Measurements from ENCODE around the gene MAPKAP1. TPM values are rescaled to one million over a fixed set of nuclear protein-coding genes. Genes with fewer than 3 reads are reported as not detected.

MAPKAP1 gene
- total RNA-seq, 2 experiments from 2014 or later: 66.2 to 78.8 TPM

GRCh38 chr9:125396799-125397198, 310.2 kb downstream of the MAPKAP1 start:
- BruUV-seq (replicated peaks): no TSS peak
- intact Hi-C loops (cut with micrococcal nuclease; ENCODE audit: unreplicated experiment): no loop called here
- TF ChIP-seq EZH2phosphoT487 (IDR thresholded peaks at IDR 0.05; ENCODE audit: borderline replicate concordance, low read depth, low read length): no peak
- TF ChIP-seq CTCF (conservative IDR thresholded peaks at IDR 0.05; ENCODE audit: low read length): no peak
- no peak overlapping the region for H3K27ac ChIP-seq (ENCODE audit: low read depth, low read length, poor library complexity, severe bottlenecking)
- H3K79me2 ChIP-seq (ENCODE audit: insufficient read depth, low read depth, low read length): no peaks in the 10 kb centered on the region
- H3K4me2 ChIP-seq (ENCODE audit: low read length): no peak overlapping the region
- H3K4me1 ChIP-seq (ENCODE audit: insufficient read depth, low read length, poor library complexity, severe bottlenecking): no peaks in the 10 kb centered on the region
- H3K9me3 ChIP-seq (ENCODE audit: low read length): no peaks in the 10 kb centered on the region
- DNase-seq (ENCODE audit: low spot score): no peak
- H3K4me3 ChIP-seq (ENCODE audit: low read depth, low read length, poor library complexity, severe bottlenecking): no peak overlapping the region
- no peaks in the 10 kb centered on the region for H3K9me2 ChIP-seq (ENCODE audit: insufficient read depth, low read length)
- H3K36me3 ChIP-seq (ENCODE audit: insufficient read depth, low read length): no peaks in the 10 kb centered on the region
- H2AFZ ChIP-seq (ENCODE audit: low read length): no peak overlapping the region
- no peaks in the 10 kb centered on the region for H4K20me1 ChIP-seq (ENCODE audit: insufficient read depth, low read length)
- ChIA-PET CTCF (ENCODE audit: unreplicated experiment) (no interaction called here), POLR2A (no interaction called here)

- H3K4me3 ChIP-seq (ENCODE audit: low read depth, low read length, poor library complexity, severe bottlenecking): no peak overlapping the region
- no peaks in the 10 kb centered on the region for H3K9me2 ChIP-seq (ENCODE audit: insufficient read depth, low read length)
- H3K27ac ChIP-seq (ENCODE audit: low read depth, low read length, poor library complexity, severe bottlenecking): no peak overlapping the region
- no peaks in the 10 kb centered on the region for H3K9me3 ChIP-seq (ENCODE audit: low read length)
- no peaks in the 10 kb centered on the region for H3K36me3 ChIP-seq (ENCODE audit: insufficient read depth, low read length)
- no peak overlapping the region for H3K4me2 ChIP-seq (ENCODE audit: low read length)
- no peaks in the 10 kb centered on the region for H3K79me2 ChIP-seq (ENCODE audit: insufficient read depth, low read depth, low read length)
- TF ChIP-seq EZH2phosphoT487 (IDR thresholded peaks at IDR 0.05; ENCODE audit: borderline replicate concordance, low read depth, low read length) (no peak), CTCF (conservative IDR thresholded peaks at IDR 0.05; ENCODE audit: low read length) (no peak)
- BruUV-seq (replicated peaks): no TSS peak
- ChIA-PET POLR2A (interaction anchor here (0.7 kb wide), 1 partner anchor 98 kb away, joined by 3 read pairs; no protein-coding TSS in a partner anchor), CTCF (ENCODE audit: unreplicated experiment) (no interaction called here)
- H3K4me1 ChIP-seq (ENCODE audit: insufficient read depth, low read length, poor library complexity, severe bottlenecking): no peaks in the 10 kb centered on the region
- no peaks in the 10 kb centered on the region for H4K20me1 ChIP-seq (ENCODE audit: insufficient read depth, low read length)
- intact Hi-C loops (cut with micrococcal nuclease; ENCODE audit: unreplicated experiment): no loop called here
- H2AFZ ChIP-seq (ENCODE audit: low read length): no peak overlapping the region
- no peak for DNase-seq (ENCODE audit: low spot score)
Measured at GRCh38 chr9:125393426-125393825, 313.6 kb downstream of the MAPKAP1 start.

GRCh38 chr9:125391704-125392103, 315.3 kb downstream of the MAPKAP1 start:
- intact Hi-C loops (cut with micrococcal nuclease; ENCODE audit: unreplicated experiment): no loop called here
- H3K4me1 ChIP-seq (ENCODE audit: insufficient read depth, low read length, poor library complexity, severe bottlenecking): no peaks in the 10 kb centered on the region
- H3K4me2 ChIP-seq (ENCODE audit: low read length): no peak overlapping the region
- H3K27ac ChIP-seq (ENCODE audit: low read depth, low read length, poor library complexity, severe bottlenecking): no peak overlapping the region
- H3K9me2 ChIP-seq (ENCODE audit: insufficient read depth, low read length): no peaks in the 10 kb centered on the region
- ChIA-PET POLR2A (no interaction called here), CTCF (ENCODE audit: unreplicated experiment) (no interaction called here)
- no peaks in the 10 kb centered on the region for H4K20me1 ChIP-seq (ENCODE audit: insufficient read depth, low read length)
- H3K9me3 ChIP-seq (ENCODE audit: low read length): no peaks in the 10 kb centered on the region
- no peak for DNase-seq (ENCODE audit: low spot score)
- BruUV-seq (replicated peaks): no TSS peak
- H2AFZ ChIP-seq (ENCODE audit: low read length): no peak overlapping the region
- H3K4me3 ChIP-seq (ENCODE audit: low read depth, low read length, poor library complexity, severe bottlenecking): no peak overlapping the region
- no peak for TF ChIP-seq EZH2phosphoT487 (IDR thresholded peaks at IDR 0.05; ENCODE audit: borderline replicate concordance, low read depth, low read length)
- no peak for TF ChIP-seq CTCF (conservative IDR thresholded peaks at IDR 0.05; ENCODE audit: low read length)
- no peaks in the 10 kb centered on the region for H3K79me2 ChIP-seq (ENCODE audit: insufficient read depth, low read depth, low read length)
- H3K36me3 ChIP-seq (ENCODE audit: insufficient read depth, low read length): no peaks in the 10 kb centered on the region
